C4-2B (cell line): ENCODE measurements around the gene DNAH2.

ENCODE experiments used
- H3K27ac ChIP-seq: fragments of 450-650 bp; 2 replicates; pipeline ENCODE4 v1.5.1; 2017
- CTCF ChIP-seq: fragments of 450-650 bp; conservative IDR thresholded peaks from 2 replicates; pipeline ENCODE4 v1.5.1; 2017; ENCODE audit warnings: mild to moderate bottlenecking
- ZFX ChIP-seq: fragments of 450-650 bp; IDR thresholded peaks from 2 replicates; pipeline ENCODE4 v1.6.1; 2017

The DNAH2 gene

GRCh38 chr17:7739746-7740145 lies 22.2 kb downstream of the DNAH2 start:
- TF ChIP-seq CTCF (no peak), ZFX (no peak)

GRCh38 chr17:7740481-7741001 lies 23.0 kb downstream of the DNAH2 start:
- TF ChIP-seq CTCF (no peak), ZFX (no peak)
- H3K27ac ChIP-seq, result no peak overlapping the region

More at GRCh38 chr17:7739746-7740145, 22.2 kb downstream of the DNAH2 start:
- H3K27ac ChIP-seq, result no peak overlapping the region

- TF ChIP-seq ZFX (no peak), CTCF (no peak)
- H3K27ac ChIP-seq, result no peak overlapping the region
Measured at GRCh38 chr17:7742729-7743128, 25.2 kb downstream of the DNAH2 start.

GRCh38 chr17:7744416-7744815 lies 26.9 kb downstream of the DNAH2 start:
- TF ChIP-seq ZFX (no peak), CTCF (no peak)
- peak overlapping the region; percentile 28 for H3K27ac ChIP-seq

- peak overlapping the region; percentile 28 for H3K27ac ChIP-seq
- TF ChIP-seq CTCF (no peak; the same call in 1 of the 2 replicates), ZFX (no peak)
Measured at GRCh38 chr17:7745748-7746470, 28.4 kb downstream of the DNAH2 start.

- TF ChIP-seq ZFX (no peak), CTCF (no peak)
- H3K27ac ChIP-seq, result no peak overlapping the region
Measured at GRCh38 chr17:7747635-7748071, 30.1 kb downstream of the DNAH2 start.

GRCh38 chr17:7748076-7748775 lies 30.7 kb downstream of the DNAH2 start:
- H3K27ac ChIP-seq, result no peak overlapping the region; the same call in 1 of the 2 replicates

More at GRCh38 chr17:7748076-7748775, 30.7 kb downstream of the DNAH2 start:
- TF ChIP-seq CTCF (no peak), ZFX (no peak)
